Heart left ventricle (tissue), 16 donors: ENCODE measurements around the gene FCRL5. TPM values are rescaled to one million over a fixed set of nuclear protein-coding genes. Genes with fewer than 3 reads are reported as not detected.

Experiments
- ATAC-seq, 4 donors: fragments of 200-7000 bp; cut with Tn5 transposase; one replicate each; pipeline ENCODE4 v1.9.1; 2020 to 2022; ENCODE audit warnings: moderate library complexity in 4 of 4, mild to moderate bottlenecking in 3 of 4, moderate number of reproducible peaks in 1 of 4
- DNase-seq, 5 donors: peaks; one replicate each; pipeline ENCODE4 v3.0.0-alpha.2; 2020
- H3K27ac ChIP-seq, 12 donors: fragments of 200-600 bp; sonication (generic) in 4 of 12; one replicate each; pipeline versions ENCODE4 v1.5.0 to v1.8.0; 2016 to 2022; ENCODE audit warnings: mild to moderate bottlenecking in 2 of 12
- H3K27me3 ChIP-seq, 9 donors: fragments of 200-600 bp; sonication (generic) in 2 of 9; one replicate each; pipeline versions ENCODE4 v1.5.1 to v1.8.0; 2016 to 2022; ENCODE audit warnings: mild to moderate bottlenecking in 3 of 9
- H3K36me3 ChIP-seq, 9 donors: fragments of 200-600 bp; sonication (generic) in 2 of 9; one replicate each; pipeline versions ENCODE4 v1.5.0 to v1.8.0; 2018 to 2022; ENCODE audit warnings: mild to moderate bottlenecking in 2 of 9
- H3K4me1 ChIP-seq, 12 donors: fragments of 200-600 bp; sonication (generic) in 4 of 12; one replicate each; pipeline versions ENCODE4 v1.5.0 to v1.8.0; 2016 to 2022; ENCODE audit warnings: mild to moderate bottlenecking in 3 of 12
- H3K4me3 ChIP-seq, 12 donors: fragments of 200-600 bp; sonication (generic) in 4 of 12; one replicate each; pipeline versions ENCODE4 v1.5.0 to v1.8.0; 2017 to 2022; ENCODE audit warnings: mild to moderate bottlenecking in 9 of 12, moderate library complexity in 4 of 12
- H3K9me3 ChIP-seq, 12 donors: fragments of 200-600 bp; sonication (generic) in 4 of 12; one replicate each; pipeline versions ENCODE4 v1.5.0 to v1.8.0; 2016 to 2022; ENCODE audit warnings: mild to moderate bottlenecking in 1 of 12
- POLR2A ChIP-seq, 2 donors: fragments of 450-650 bp; IDR thresholded peaks; one replicate each; pipeline ENCODE4 v1.6.1; 2017; ENCODE audit warnings: antibody characterized with exemption in 2 of 2, mild to moderate bottlenecking in 2 of 2, moderate library complexity in 2 of 2
- WGBS, 4 donors: extraction: QIAGEN DNeasy Blood & Tissue Kit in 2 of 4; methylation state at CpG; one replicate each; pipeline versions ENCODE4 v1.1.5 to v1.1.7; 2013 to 2018; 5-methylcytosine and 5-hydroxymethylcytosine counted together
- intact Hi-C, 10 donors: fragments of 100-400 bp; cut with DNase I; formaldehyde crosslinking; loops; one replicate each; pipeline versions ENCODE4 v1.11.1 to v1.14.2; 2022
- polyA plus RNA-seq, 2 donors: library from polyadenylated mRNA; stranded (reverse); fragments of 200-250 nt; gene quantifications; one replicate each; pipeline ENCODE4 v1.2.3, GENCODE V29; 2013
- total RNA-seq, 9 donors: library from RNA; depleted of rRNA in 2 of 9; stranded (reverse); fragments of >200 nt in 2 of 9; fragmentation: NEBNext Ultra II Directional in 3 of 9; extraction: Animal tissue kit (Norgen Biotek cat#: 25700) in 3 of 9; gene quantifications; one replicate each; pipeline versions ENCODE4 v1.1.0 to v1.2.4, GENCODE V29; 2016 to 2023
- TF ChIP-seq, protein P1 (sequence below), 12 donors: fragments of 200-600 bp; sonication (generic) in 4 of 12; IDR thresholded peaks; one replicate each; pipeline versions ENCODE4 v1.5.0 to v1.8.0; 2018 to 2022; ENCODE audit warnings: antibody characterized with exemption in 12 of 12, mild to moderate bottlenecking in 5 of 12
- donor health status: ischemic (EF 13 %, LVEDD 7.1; RV severe dilation, severe dysfunction).
- donor health status: healthy with polysubstance abuse.
- donor health status: DM: no; HTN: yes; CAD: no.
- donor health status: DM: no; HTN: no; CAD: no.
- donor health status: ischemic (EF 25% LVEDD 6.9; RV normal size, moderate dysfunction).
- donor health status: ischemic (EF 25% LVEDD 5.7; RV mildly dilated, moderate dysfunction).
- donor health status: healthy.
- donor health status: DM: yes; HTN: yes; CAD: no.
- donor health status: ischemic (EF 35%, LVEDD 5.7; RV mildly dilated, moderate dysfunction).
- donor health status: nonischemic (EF 11% LVEDD 7.7; RV severe dilation, severe dysfunction).
- donor health status: DM: yes; HTN: yes; CAD: no.
- donor health status: PGD.
- donor health status: ischemic (EF 29% LVEDD 5.4; RV normal size, mild dysfunction).
- donor health status: nonischemic (EF 23%, LVEDD 6.1; RV moderate dilation, normal function).

FCRL5 gene
- total and polyA plus RNA-seq, 11 donors, result 0.04 to 0.32 (median 0.08) TPM; not detected in 7

DNA sequence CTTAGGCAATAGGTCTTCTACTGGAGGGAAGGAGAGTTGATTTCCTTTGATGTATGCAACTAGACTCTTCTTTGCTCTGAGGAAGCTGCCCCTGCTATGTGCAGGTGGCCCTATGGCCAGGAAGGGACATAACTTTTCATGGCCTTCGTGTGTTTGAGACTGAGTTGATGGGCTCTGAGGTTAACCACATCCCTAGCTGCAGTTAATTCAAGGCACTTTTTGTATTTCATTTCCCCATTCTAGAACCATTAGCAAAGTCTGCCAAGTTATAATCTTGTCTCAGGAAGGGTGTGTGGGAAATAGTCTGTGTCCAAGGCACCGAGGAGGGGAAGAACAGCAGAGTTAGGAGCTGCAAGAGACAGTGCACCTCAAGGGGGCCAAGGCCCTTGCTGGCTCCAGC lies 43.0 kb upstream of the FCRL5 start:
- ATAC-seq, result no peak
- Histone ChIP-seq H3K36me3 (no peaks in the 10 kb centered on the region), H3K4me3 (no peak overlapping the region), H3K27me3 (peaks cover 0 to 29% (median 0%) of the 10 kb centered on the region in 9 donors), H3K4me1 (no peaks in the 10 kb centered on the region), H3K27ac (no peak overlapping the region), H3K9me3 (no peaks in the 10 kb centered on the region)
- intact Hi-C loops, result no loop called here
- no peak for DNase-seq
- 35 to 70% (median 51%) methylated on average over 2 of the region's 2 CpGs for WGBS, 4 donors
- TF ChIP-seq, protein P1, sequence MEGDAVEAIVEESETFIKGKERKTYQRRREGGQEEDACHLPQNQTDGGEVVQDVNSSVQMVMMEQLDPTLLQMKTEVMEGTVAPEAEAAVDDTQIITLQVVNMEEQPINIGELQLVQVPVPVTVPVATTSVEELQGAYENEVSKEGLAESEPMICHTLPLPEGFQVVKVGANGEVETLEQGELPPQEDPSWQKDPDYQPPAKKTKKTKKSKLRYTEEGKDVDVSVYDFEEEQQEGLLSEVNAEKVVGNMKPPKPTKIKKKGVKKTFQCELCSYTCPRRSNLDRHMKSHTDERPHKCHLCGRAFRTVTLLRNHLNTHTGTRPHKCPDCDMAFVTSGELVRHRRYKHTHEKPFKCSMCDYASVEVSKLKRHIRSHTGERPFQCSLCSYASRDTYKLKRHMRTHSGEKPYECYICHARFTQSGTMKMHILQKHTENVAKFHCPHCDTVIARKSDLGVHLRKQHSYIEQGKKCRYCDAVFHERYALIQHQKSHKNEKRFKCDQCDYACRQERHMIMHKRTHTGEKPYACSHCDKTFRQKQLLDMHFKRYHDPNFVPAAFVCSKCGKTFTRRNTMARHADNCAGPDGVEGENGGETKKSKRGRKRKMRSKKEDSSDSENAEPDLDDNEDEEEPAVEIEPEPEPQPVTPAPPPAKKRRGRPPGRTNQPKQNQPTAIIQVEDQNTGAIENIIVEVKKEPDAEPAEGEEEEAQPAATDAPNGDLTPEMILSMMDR (IDR thresholded peaks at IDR 0.05), result no peak
- no peak for TF ChIP-seq POLR2A (IDR thresholded peaks at IDR 0.05)

- H3K4me3 ChIP-seq, result no peak overlapping the region
- H3K36me3 ChIP-seq, result no peaks in the 10 kb centered on the region
- peaks cover 0 to 8% (median 3%) of the 10 kb centered on the region in 12 donors for H3K9me3 ChIP-seq
- H3K27me3 ChIP-seq, result peaks cover 0 to 55% (median 2%) of the 10 kb centered on the region in 9 donors
- no peak overlapping the region for H3K27ac ChIP-seq
- intact Hi-C loops, result loop anchor here in 4 of 10 donors (10.0 kb wide), 3 partner anchors 359 to 539 kb away; a partner anchor contains a TSS
- H3K4me1 ChIP-seq, result no peaks in the 10 kb centered on the region
- ATAC-seq, result no peak
- TF ChIP-seq, protein P1 (IDR thresholded peaks at IDR 0.05), result no peak
- no peak for TF ChIP-seq POLR2A (IDR thresholded peaks at IDR 0.05)
- DNase-seq, result no peak
- 39 to 46% (median 44%) methylated on average over 1 to 4 of the region's 4 CpGs for WGBS, 4 donors
Observed at GRCh38 chr1:157585984-157586383, 33.7 kb upstream of the FCRL5 start.

GRCh38 chr1:157584503-157584902 lies 32.2 kb upstream of the FCRL5 start:
- DNase-seq (no peak), ATAC-seq (no peak)
- intact Hi-C loops, result loop anchor here in 8 of 10 donors (5.0 to 10.0 kb wide), 6 partner anchors 108 to 540 kb away; a partner anchor contains a TSS
- Histone ChIP-seq H3K27me3 (peaks cover 0 to 47% (median 2%) of the 10 kb centered on the region in 9 donors), H3K9me3 (peaks cover 0 to 8% (median 3%) of the 10 kb centered on the region in 12 donors), H3K27ac (no peak overlapping the region), H3K4me3 (no peak overlapping the region), H3K36me3 (no peaks in the 10 kb centered on the region), H3K4me1 (no peaks in the 10 kb centered on the region)
- 75 to 90% (median 89%) methylated on average over 3 of the region's 3 CpGs for WGBS, 4 donors
- TF ChIP-seq, protein P1 (IDR thresholded peaks at IDR 0.05), result no peak
- no peak for TF ChIP-seq POLR2A (IDR thresholded peaks at IDR 0.05)

DNA sequence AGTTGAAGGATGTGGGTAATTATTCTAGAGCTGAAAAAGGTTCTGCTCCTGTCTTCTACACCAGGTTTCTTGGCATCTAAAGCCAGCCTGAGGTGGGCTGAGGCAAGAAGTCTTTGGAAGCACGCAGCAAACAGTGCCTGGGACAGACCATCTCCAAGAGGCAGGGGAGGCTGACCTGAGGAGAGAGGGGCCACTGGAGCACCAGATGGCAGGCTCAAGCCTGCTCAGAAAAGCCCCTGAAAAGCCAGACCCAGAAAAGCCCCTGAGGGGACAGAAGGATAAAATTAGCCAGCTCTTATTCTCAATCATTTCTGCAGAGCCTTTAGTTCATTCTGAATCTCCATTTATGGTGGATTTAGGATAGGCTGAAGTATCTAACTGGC lies 28.5 kb upstream of the FCRL5 start:
- Histone ChIP-seq H3K36me3 (no peaks in the 10 kb centered on the region), H3K4me1 (no peaks in the 10 kb centered on the region), H3K9me3 (peaks cover 0 to 8% (median 3%) of the 10 kb centered on the region in 12 donors), H3K27ac (no peak overlapping the region), H3K4me3 (no peak overlapping the region), H3K27me3 (peaks cover 0 to 26% (median 2%) of the 10 kb centered on the region in 9 donors)
- ATAC-seq (no peak), DNase-seq (no peak)
- TF ChIP-seq, protein P1 (IDR thresholded peaks at IDR 0.05), result no peak
- no peak for TF ChIP-seq POLR2A (IDR thresholded peaks at IDR 0.05)
- intact Hi-C loops, result loop anchor here in 8 of 10 donors (2.0 to 10.0 kb wide), 7 partner anchors 111 to 544 kb away; a partner anchor contains a TSS
- 63 to 80% (median 67%) methylated on average over 1 of the region's 1 CpG for WGBS, 4 donors
